ENCODE results near the gene PLXNA4. TPM values are rescaled to one million over a fixed set of nuclear protein-coding genes. Genes with fewer than 3 reads are reported as not detected.

The PLXNA4 gene
- total and polyA plus RNA-seq, 9 of the 15 experiments (the other 6 are each of a cell fraction or from before 2014, with no cell fraction given): under 0.01 to 0.09 TPM; not detected in 7

DNA sequence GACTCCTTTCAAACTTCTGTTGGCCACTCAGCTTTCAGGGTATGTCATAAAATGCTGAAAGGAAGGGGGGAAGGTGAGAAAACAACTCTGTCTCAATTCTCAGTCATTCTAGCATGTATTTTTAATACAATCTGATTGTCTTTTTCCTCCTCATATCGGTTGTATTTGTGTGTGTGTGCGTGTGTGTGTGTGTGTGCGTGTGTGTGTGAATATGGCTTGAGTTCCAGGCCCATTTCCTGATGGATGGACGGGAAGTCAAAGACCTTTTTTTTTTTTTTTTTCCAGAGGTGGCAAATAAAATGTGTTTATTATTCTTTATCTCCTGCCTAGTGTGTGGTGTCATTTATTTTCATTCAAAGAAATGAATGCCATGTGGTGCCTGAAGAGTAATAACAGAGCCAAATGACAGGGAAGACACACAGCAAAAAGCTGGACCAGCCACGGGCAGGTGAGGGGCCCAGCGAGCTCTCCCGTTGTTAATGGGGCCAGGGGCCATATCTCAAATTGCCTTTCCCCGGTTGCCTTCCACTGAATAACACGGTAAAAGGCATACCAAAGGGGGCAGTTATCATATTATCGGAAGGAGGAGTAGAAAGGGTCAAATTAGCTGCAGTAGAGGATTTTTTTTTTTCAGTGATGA, 3.1 kb upstream of the PLXNA4 start:
- POLR2A ChIA-PET: no interaction called here

More for the DNA sequence above, 3.1 kb upstream of the PLXNA4 start:
- Histone ChIP-seq H3K4me2 (ENCODE audit: insufficient read depth, low read length) (no peak overlapping the region), H4K20me1 (replicated peaks; ENCODE audit: control insufficient read depth, insufficient read depth, low read length) (peaks cover 34% of the 10 kb centered on the region), H3K27ac (ENCODE audit: extremely low read depth, low read depth, low read length) (no peak overlapping the region), H3K36me3 (ENCODE audit: control insufficient read depth, insufficient read depth, low read length) (no peaks in the 10 kb centered on the region), H3K9me1 (ENCODE audit: control insufficient read depth, insufficient read depth, low read length) (no peaks in the 10 kb centered on the region), H3K4me1 (replicated peaks in 1 of 2; ENCODE audit: control insufficient read depth in 2 of 2, insufficient read depth in 2 of 2, low read length in 2 of 2) (peaks cover 0 to 8% of the 10 kb centered on the region in 2 experiments; a peak in 1 of 5 replicates), H2AFZ (ENCODE audit: low read depth, low read length) (no peak overlapping the region), H3K79me2 (ENCODE audit: control insufficient read depth, insufficient read depth, low read length) (no peaks in the 10 kb centered on the region), H3K4me3 (no peak overlapping the region), H3K27me3 (ENCODE audit: control insufficient read depth in 2 of 2, insufficient read depth in 2 of 2, low read length in 2 of 2) (peaks cover 40 to 41% of the 10 kb centered on the region in 2 experiments), H3K9ac (ENCODE audit: insufficient read depth in 1 of 2, low read depth in 2 of 2, low read length in 2 of 2) (no peak overlapping the region), H3K9me3 (replicated peaks; ENCODE audit: control insufficient read depth, insufficient read depth, low read depth, low read length) (no peaks in the 10 kb centered on the region)
- FAIRE-seq (peak; percentile 55), DNase-seq (ENCODE audit: extremely low read depth in 1 of 4, low spot score in 3 of 4) (no peak), ATAC-seq (no peak)
- in situ Hi-C loops (cut with MboI): loop anchor here (10.0 kb wide), 1 partner anchor 885 kb away; no protein-coding TSS in a partner anchor
- TF ChIP-seq KDM4B (IDR thresholded peaks at IDR 0.05; ENCODE audit: borderline replicate concordance in 2 of 2, low read depth in 1 of 2) (no peak), YBX1 (IDR thresholded peaks at IDR 0.05) (no peak), ZNF12 (CRISPR knock-in tag; IDR thresholded peaks at IDR 0.05) (no peak), PCBP2 (IDR thresholded peaks at IDR 0.05; ENCODE audit: low read depth, low read length, poor library complexity, severe bottlenecking) (no peak), RBM14 (IDR thresholded peaks at IDR 0.05; ENCODE audit: borderline replicate concordance, insufficient read depth, low read depth, low read length) (no peak), CBX2 (IDR thresholded peaks at IDR 0.05; ENCODE audit: insufficient read depth, low read length, poor library complexity, severe bottlenecking) (no peak), PYGO2 (tag; IDR thresholded peaks at IDR 0.05) (no peak)
- TF ChIP-seq, protein P1, sequence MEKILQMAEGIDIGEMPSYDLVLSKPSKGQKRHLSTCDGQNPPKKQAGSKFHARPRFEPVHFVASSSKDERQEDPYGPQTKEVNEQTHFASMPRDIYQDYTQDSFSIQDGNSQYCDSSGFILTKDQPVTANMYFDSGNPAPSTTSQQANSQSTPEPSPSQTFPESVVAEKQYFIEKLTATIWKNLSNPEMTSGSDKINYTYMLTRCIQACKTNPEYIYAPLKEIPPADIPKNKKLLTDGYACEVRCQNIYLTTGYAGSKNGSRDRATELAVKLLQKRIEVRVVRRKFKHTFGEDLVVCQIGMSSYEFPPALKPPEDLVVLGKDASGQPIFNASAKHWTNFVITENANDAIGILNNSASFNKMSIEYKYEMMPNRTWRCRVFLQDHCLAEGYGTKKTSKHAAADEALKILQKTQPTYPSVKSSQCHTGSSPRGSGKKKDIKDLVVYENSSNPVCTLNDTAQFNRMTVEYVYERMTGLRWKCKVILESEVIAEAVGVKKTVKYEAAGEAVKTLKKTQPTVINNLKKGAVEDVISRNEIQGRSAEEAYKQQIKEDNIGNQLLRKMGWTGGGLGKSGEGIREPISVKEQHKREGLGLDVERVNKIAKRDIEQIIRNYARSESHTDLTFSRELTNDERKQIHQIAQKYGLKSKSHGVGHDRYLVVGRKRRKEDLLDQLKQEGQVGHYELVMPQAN (IDR thresholded peaks at IDR 0.05; ENCODE audit: borderline replicate concordance): no peak
- 0% methylated on average over 10 of the region's 10 CpGs for WGBS (ENCODE audit: insufficient coverage, low coverage, missing lambda C conversion rate)
- intact Hi-C loops (cut with micrococcal nuclease): no loop called here
- BruUV-seq (replicated peaks): no TSS peak
- CTCF ChIA-PET (ENCODE audit: low intra/inter-chr PET ratio): interaction anchor here (1.9 to 2.5 kb wide), 2 partner anchors 185 to 260 kb away, joined by 6 to 15 read pairs; no protein-coding TSS in a partner anchor
